Cerebellar nuclear complex (tissue), 1 donor: Measurements from ENCODE around the gene ANKRD30BL.
"Not testable (repeated sequence)": the region's sequence is repeated elsewhere in the genome, so short reads cannot be mapped to it uniquely, and the experiment has no call there.

Experiments used
- DNase-seq, 2 experiments: peaks; one replicate each; lab custom pipeline; 2025; lab: John Stamatoyannopoulos, UW

ANKRD30BL gene

DNA sequence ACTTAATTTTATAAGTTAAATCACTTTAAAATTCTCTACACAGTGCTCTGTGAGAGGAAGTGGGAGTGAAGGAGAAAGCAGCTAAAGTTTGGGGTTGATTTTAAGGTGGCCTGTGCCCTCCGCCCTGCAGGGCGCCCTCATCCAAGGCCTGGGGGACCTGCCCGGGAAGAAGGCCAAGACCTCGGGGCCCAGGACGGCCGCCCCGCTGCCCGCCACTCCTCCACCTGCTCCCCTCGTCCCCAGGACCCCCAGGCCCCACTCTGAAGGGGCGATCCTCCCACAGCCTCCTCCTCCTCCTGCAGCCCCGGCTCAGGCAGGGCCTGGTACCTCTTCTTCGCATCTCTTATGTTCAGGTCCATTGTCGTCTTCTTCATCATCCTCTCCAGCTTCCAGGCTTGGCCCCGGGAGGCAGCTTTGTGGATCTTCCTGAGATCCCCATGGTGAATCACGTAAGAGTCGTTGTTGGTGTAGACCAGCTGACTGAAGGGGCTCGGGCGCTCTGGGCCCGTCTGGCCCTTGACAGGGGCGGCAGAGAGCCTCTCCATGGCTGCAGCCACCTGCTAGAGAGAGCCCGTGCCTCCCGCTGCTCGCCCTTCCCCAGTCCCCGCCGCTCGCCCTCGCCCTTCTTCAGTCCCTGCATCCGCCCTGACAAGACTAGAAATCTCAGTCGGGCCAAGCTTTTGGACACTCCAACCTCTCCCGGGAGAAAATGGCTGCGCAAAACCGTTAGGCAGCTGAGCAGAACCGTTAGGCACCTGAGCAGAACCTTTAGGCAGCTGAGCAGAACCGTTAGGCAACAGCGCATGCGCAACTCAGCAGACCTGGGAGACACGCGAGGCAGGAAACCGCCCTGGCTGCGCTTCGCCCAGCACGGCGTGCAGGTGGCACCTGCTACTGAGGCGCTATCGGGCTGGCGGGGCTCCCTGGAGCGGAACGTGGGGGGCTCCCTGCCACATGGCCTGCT, at the start of gene ANKRD30BL:
Gene ANKRD30BL (minus strand): TSS at position 792 of the 964 bp plus-strand sequence. CDS start 247 bp downstream, at position 545.
- not testable (repeated sequence) for DNase-seq

GRCh38 chr2:132202866-132203265, 41.1 kb upstream of the ANKRD30BL start:
- DNase-seq, result not testable (repeated sequence)

- DNase-seq, result not testable (repeated sequence)
These were observed 31.1 kb upstream of the ANKRD30BL start for GRCh38 chr2:132192854-132193253.

DNA sequence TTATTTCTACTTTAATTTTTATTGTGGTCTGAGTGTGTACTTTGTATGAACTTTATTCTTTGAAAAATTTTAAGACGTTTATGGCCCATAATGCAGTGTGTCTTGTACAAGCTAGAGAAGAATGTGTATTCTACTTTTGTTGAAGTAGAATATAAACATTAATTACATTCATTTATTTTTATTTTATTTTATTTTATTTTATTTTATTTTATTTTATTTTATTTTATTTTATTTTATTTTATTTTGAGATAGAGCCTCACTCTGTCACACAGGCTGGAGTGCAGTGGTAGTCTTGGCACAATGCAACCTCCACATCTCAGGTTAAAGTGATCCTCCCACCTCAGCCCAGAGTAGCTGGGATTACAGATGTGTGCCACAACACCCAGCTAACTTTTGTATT, 5.3 kb upstream of the ANKRD30BL start:
- not testable (repeated sequence) for DNase-seq

GRCh38 chr2:132162125-132162660, 441 bp upstream of the ANKRD30BL start:
- DNase-seq, result not testable (repeated sequence)

- DNase-seq, result not testable (repeated sequence)
These were observed 15.0 kb downstream of the ANKRD30BL start for GRCh38 chr2:132146774-132147173.
